Effector CD8-positive, alpha-beta T cell (primary cell): ENCODE data around the gene ANO10.

Experiments used
- DNase-seq: peaks from one replicate; lab custom pipeline; 2025; lab: John Stamatoyannopoulos, UW

The ANO10 gene

GRCh38 chr3:43346978-43347749 lies 274.6 kb downstream of the ANO10 start:
- DNase-seq: no peak

- DNase-seq: no peak
Observed at GRCh38 chr3:43345877-43346276, 275.9 kb downstream of the ANO10 start.

GRCh38 chr3:43345246-43345645 lies 276.6 kb downstream of the ANO10 start:
- no peak for DNase-seq

- no peak for DNase-seq
Observed at GRCh38 chr3:43344520-43344919, 277.3 kb downstream of the ANO10 start.

GRCh38 chr3:43343815-43344214 lies 278.0 kb downstream of the ANO10 start:
- DNase-seq: no peak

- no peak for DNase-seq
Observed at GRCh38 chr3:43343185-43343584, 278.6 kb downstream of the ANO10 start.

GRCh38 chr3:43341788-43342187 lies 280.0 kb downstream of the ANO10 start:
- no peak for DNase-seq

GRCh38 chr3:43340403-43340802 lies 281.4 kb downstream of the ANO10 start:
- no peak for DNase-seq

- no peak for DNase-seq
Observed at GRCh38 chr3:43338295-43338694, 283.5 kb downstream of the ANO10 start.

GRCh38 chr3:43335799-43336198 lies 286.0 kb downstream of the ANO10 start:
- DNase-seq: no peak

- no peak for DNase-seq
Observed at GRCh38 chr3:43334976-43335375, 286.8 kb downstream of the ANO10 start.

GRCh38 chr3:43331381-43331780 lies 290.4 kb downstream of the ANO10 start:
- no peak for DNase-seq

GRCh38 chr3:43330981-43331380 lies 290.8 kb downstream of the ANO10 start:
- no peak for DNase-seq

- no peak for DNase-seq
Observed at GRCh38 chr3:43328653-43329052, 293.2 kb downstream of the ANO10 start.

- DNase-seq: no peak
Observed at GRCh38 chr3:43327582-43327979, 294.2 kb downstream of the ANO10 start.

- DNase-seq: no peak
Observed at GRCh38 chr3:43326891-43327581, 294.8 kb downstream of the ANO10 start.

GRCh38 chr3:43323541-43323940 lies 298.3 kb downstream of the ANO10 start:
- DNase-seq: no peak

GRCh38 chr3:43320288-43320687 lies 301.5 kb downstream of the ANO10 start:
- no peak for DNase-seq

GRCh38 chr3:43319794-43320193 lies 302.0 kb downstream of the ANO10 start:
- no peak for DNase-seq

GRCh38 chr3:43319376-43319775 lies 302.4 kb downstream of the ANO10 start:
- DNase-seq: no peak

GRCh38 chr3:43317461-43318316 lies 304.1 kb downstream of the ANO10 start:
- DNase-seq: no peak

- DNase-seq: no peak
Observed at GRCh38 chr3:43316783-43317460, 304.9 kb downstream of the ANO10 start.
